Measurements from ENCODE around the gene FMN1. TPM values are rescaled to one million over a fixed set of nuclear protein-coding genes. Genes with fewer than 3 reads are reported as not detected.
"Not testable (repeated sequence)": the region's sequence is repeated elsewhere in the genome, so short reads cannot be mapped to it uniquely, and the experiment has no call there.

The FMN1 gene
- total RNA-seq, 1 experiment from 2014 or later = 1.2 TPM

DNA sequence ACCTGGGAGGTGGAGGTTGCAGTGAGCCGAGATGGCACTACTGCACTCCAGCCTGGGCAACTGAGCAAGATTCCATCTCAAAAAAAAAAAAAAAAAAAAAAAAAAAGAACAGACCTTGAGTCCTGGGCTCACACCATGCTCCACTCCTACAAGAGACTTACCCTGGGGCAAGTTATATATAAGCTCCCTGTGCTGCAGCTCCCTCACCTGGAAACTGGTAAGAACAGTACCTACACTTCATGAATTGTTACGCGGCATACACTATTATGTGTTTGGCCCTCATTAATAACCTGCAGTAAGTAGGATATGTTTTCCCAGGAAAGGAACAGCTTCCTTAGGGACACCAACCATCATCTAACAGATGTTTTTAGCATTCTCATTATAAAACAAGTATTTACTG lies 119.6 kb downstream of the FMN1 start:
- H3K4me1 Mint-ChIP-seq (ENCODE audit: insufficient read depth, unreplicated experiment) = no peaks in the 10 kb centered on the region
- ChIA-PET POLR2A (interaction anchor here (1.0 kb wide), 1 partner anchor 143 kb away, joined by 3 read pairs; no protein-coding TSS in a partner anchor), CTCF (interaction anchor here (0.6 to 3.4 kb wide), 8 partner anchors 12 to 785 kb away, joined by 3 to 19 read pairs (median 4); no protein-coding TSS in a partner anchor)
- H3K4me3 Mint-ChIP-seq (ENCODE audit: unreplicated experiment) = no peak overlapping the region
- H3K27me3 Mint-ChIP-seq (ENCODE audit: insufficient read depth, unreplicated experiment) = no peaks in the 10 kb centered on the region
- no TSS peak for BruUV-seq (replicated peaks)
- intact Hi-C loops (cut with micrococcal nuclease) = loop anchor here (2.0 kb wide), 1 partner anchor 52 kb away; no protein-coding TSS in a partner anchor
- TF ChIP-seq, protein P1, sequence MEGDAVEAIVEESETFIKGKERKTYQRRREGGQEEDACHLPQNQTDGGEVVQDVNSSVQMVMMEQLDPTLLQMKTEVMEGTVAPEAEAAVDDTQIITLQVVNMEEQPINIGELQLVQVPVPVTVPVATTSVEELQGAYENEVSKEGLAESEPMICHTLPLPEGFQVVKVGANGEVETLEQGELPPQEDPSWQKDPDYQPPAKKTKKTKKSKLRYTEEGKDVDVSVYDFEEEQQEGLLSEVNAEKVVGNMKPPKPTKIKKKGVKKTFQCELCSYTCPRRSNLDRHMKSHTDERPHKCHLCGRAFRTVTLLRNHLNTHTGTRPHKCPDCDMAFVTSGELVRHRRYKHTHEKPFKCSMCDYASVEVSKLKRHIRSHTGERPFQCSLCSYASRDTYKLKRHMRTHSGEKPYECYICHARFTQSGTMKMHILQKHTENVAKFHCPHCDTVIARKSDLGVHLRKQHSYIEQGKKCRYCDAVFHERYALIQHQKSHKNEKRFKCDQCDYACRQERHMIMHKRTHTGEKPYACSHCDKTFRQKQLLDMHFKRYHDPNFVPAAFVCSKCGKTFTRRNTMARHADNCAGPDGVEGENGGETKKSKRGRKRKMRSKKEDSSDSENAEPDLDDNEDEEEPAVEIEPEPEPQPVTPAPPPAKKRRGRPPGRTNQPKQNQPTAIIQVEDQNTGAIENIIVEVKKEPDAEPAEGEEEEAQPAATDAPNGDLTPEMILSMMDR (IDR thresholded peaks at IDR 0.05; ENCODE audit: unreplicated experiment) = no peak
- H3K36me3 Mint-ChIP-seq (ENCODE audit: insufficient read depth, unreplicated experiment) = no peaks in the 10 kb centered on the region
- DNase-seq (ENCODE audit: unreplicated experiment) = peak; percentile 34
- H3K27ac Mint-ChIP-seq (ENCODE audit: low read depth, unreplicated experiment) = no peak overlapping the region
- no peaks in the 10 kb centered on the region for H3K9me3 Mint-ChIP-seq (ENCODE audit: unreplicated experiment)

DNA sequence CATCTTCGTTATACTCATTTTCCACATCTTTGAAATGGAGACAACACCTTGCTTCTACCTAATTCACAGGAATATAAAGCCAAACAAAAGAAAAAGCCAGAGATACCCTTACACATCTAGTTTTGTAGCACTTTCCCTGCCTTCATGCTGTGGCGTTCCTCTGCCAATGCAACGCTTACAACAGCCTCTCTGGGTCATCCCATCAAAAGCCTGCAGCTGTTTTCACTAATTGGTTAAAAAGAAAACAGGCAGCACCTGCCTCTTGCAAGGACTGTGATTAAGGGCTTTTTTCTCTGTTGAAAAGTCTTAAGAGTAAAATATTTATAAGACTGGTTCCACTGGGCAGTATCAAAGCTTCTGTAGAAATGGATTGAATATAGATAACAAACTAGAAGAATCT lies 120.3 kb downstream of the FMN1 start:
- Mint-ChIP-seq H3K27me3 (ENCODE audit: insufficient read depth, unreplicated experiment) (no peaks in the 10 kb centered on the region), H3K36me3 (ENCODE audit: insufficient read depth, unreplicated experiment) (no peaks in the 10 kb centered on the region), H3K4me1 (ENCODE audit: insufficient read depth, unreplicated experiment) (peaks cover under 1% of the 10 kb centered on the region), H3K4me3 (ENCODE audit: unreplicated experiment) (no peak overlapping the region), H3K27ac (ENCODE audit: low read depth, unreplicated experiment) (no peak overlapping the region), H3K9me3 (ENCODE audit: unreplicated experiment) (no peaks in the 10 kb centered on the region)
- no peak for DNase-seq (ENCODE audit: unreplicated experiment)
- intact Hi-C loops (cut with micrococcal nuclease) = loop anchor here (2.0 kb wide), 1 partner anchor 51 kb away; no protein-coding TSS in a partner anchor
- no TSS peak for BruUV-seq (replicated peaks)
- TF ChIP-seq, protein P1 (IDR thresholded peaks at IDR 0.05; ENCODE audit: unreplicated experiment) = no peak
- ChIA-PET POLR2A (no interaction called here), CTCF (interaction anchor here (0.5 to 3.4 kb wide), 7 partner anchors 13 to 160 kb away, joined by 3 to 19 read pairs (median 4); no protein-coding TSS in a partner anchor)

DNA sequence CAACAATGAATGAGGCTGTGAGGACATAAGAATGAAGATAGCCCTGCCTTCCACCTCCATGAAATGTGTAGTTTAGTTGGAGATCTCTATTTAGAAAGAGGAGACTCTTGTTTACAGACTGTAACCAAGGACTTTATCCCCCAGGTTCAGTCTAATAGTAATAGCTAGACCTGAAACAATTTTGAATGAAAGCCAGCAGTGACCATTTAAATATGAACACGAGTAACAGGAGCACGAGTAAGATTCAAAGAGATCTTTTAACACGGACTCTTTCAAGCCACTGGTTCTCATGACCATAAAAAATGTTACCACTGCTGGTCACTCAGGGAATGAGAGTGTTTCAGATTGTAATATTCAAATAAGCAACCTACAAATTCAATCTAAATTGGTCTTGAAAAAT lies 123.1 kb downstream of the FMN1 start:
- no peaks in the 10 kb centered on the region for H3K27me3 Mint-ChIP-seq (ENCODE audit: insufficient read depth, unreplicated experiment)
- intact Hi-C loops (cut with micrococcal nuclease) = no loop called here
- no TSS peak for BruUV-seq (replicated peaks)
- ChIA-PET POLR2A (no interaction called here), CTCF (interaction anchor here (0.9 kb wide), 1 partner anchor 32 kb away, joined by 3 read pairs; no protein-coding TSS in a partner anchor)
- peak overlapping the region; percentile 72 for H3K27ac Mint-ChIP-seq (ENCODE audit: low read depth, unreplicated experiment)
- H3K9me3 Mint-ChIP-seq (ENCODE audit: unreplicated experiment) = no peaks in the 10 kb centered on the region
- TF ChIP-seq, protein P1 (IDR thresholded peaks at IDR 0.05; ENCODE audit: unreplicated experiment) = no peak
- H3K36me3 Mint-ChIP-seq (ENCODE audit: insufficient read depth, unreplicated experiment) = peaks cover 4% of the 10 kb centered on the region
- H3K4me1 Mint-ChIP-seq (ENCODE audit: insufficient read depth, unreplicated experiment) = peaks cover 20% of the 10 kb centered on the region
- no peak for DNase-seq (ENCODE audit: unreplicated experiment)
- no peak overlapping the region for H3K4me3 Mint-ChIP-seq (ENCODE audit: unreplicated experiment)

DNA sequence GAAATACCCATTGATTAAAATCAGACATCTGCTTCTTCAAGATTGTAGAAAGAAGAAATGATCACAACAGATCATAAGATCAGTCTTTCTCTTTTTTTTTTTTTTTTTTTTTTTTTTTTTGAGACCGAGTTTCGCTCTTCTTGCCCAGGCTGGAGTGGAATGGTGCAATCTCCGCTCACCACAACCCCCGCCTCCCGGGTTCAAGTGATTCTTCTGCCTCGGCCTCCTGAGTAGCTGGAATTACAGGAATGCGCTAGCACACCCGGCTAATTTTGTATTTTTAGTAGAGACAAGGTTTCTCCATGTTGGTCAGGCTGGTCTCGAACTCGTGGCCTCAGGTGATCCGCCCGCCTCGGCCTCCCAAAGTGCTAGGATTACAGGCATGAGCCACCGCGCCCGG lies 124.6 kb downstream of the FMN1 start:
- H3K27me3 Mint-ChIP-seq (ENCODE audit: insufficient read depth, unreplicated experiment); H3K4me3 Mint-ChIP-seq (ENCODE audit: unreplicated experiment); POLR2A ChIA-PET; H3K9me3 Mint-ChIP-seq (ENCODE audit: unreplicated experiment); H3K27ac Mint-ChIP-seq (ENCODE audit: low read depth, unreplicated experiment); DNase-seq (ENCODE audit: unreplicated experiment); BruUV-seq (replicated peaks); intact Hi-C loops (cut with micrococcal nuclease); H3K36me3 Mint-ChIP-seq (ENCODE audit: insufficient read depth, unreplicated experiment): not testable (repeated sequence)
- peaks cover 22% of the 10 kb centered on the region for H3K4me1 Mint-ChIP-seq (ENCODE audit: insufficient read depth, unreplicated experiment)
- CTCF ChIA-PET = interaction anchor here (0.6 kb wide), 1 partner anchor 988 kb away, joined by 4 read pairs; no protein-coding TSS in a partner anchor

All from MCF 10A (cell line).